GM20000 (cell line): Measurements from ENCODE around the gene PSMD1.

Experiments
- DNase-seq: peaks from one replicate; pipeline ENCODE4 v3.0.0; 2012; ENCODE audit warnings: low spot score
- CTCF ChIP-seq: IDR thresholded peaks from 2 replicates; pipeline ENCODE4 v1.5.1; 2012; ENCODE audit warnings: mild to moderate bottlenecking, control low read depth; ENCODE audit errors: extremely low read depth, missing control alignments

The PSMD1 gene

GRCh38 chr2:231110551-231110950 is 53.9 kb downstream of the PSMD1 start:
- DNase-seq = no peak
- no peak for TF ChIP-seq CTCF

- DNase-seq = no peak
- no peak for TF ChIP-seq CTCF
These were observed 55.3 kb downstream of the PSMD1 start for GRCh38 chr2:231111987-231112386.

GRCh38 chr2:231113489-231113888 is 56.8 kb downstream of the PSMD1 start:
- TF ChIP-seq CTCF = no peak
- DNase-seq = no peak

- no peak for DNase-seq
These were observed 59.0 kb downstream of the PSMD1 start for GRCh38 chr2:231115651-231116050.

GRCh38 chr2:231117148-231117547 is 60.5 kb downstream of the PSMD1 start:
- TF ChIP-seq CTCF = no peak
- DNase-seq = no peak

More at GRCh38 chr2:231115651-231116050, 59.0 kb downstream of the PSMD1 start:
- no peak for TF ChIP-seq CTCF

- no peak for TF ChIP-seq CTCF
- DNase-seq = no peak
These were observed 61.4 kb downstream of the PSMD1 start for GRCh38 chr2:231117922-231118613.

GRCh38 chr2:231118614-231118942 is 61.9 kb downstream of the PSMD1 start:
- TF ChIP-seq CTCF = no peak
- DNase-seq = no peak
